ENCODE data around the gene MICU1.

Gene MICU1

DNA sequence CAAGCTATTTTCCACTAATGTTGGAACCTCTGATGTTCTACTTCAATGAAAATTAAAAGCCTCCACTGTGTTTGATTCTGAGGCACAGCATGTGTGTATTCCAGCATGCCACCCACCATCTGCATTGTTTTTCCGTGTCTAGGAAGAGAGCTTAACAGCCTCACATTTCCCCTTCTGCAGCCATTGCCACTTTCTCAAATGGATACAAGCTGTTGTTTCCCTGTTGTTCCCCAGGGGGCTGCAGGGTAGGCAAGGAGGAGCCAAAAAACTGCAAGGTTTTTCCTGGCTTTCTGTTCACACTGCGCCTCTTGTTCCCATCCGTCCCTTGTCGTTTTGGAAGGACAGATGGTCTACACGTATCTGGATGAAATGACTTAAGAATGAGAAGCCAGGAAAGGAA, 198.9 kb downstream of the MICU1 start:
- no peak overlapping the region for H3K4me3 ChIP-seq (replicated peaks in 1 of 2; ENCODE audit: low read depth in 2 of 2, low read length in 2 of 2)
- TF ChIP-seq, protein P1, sequence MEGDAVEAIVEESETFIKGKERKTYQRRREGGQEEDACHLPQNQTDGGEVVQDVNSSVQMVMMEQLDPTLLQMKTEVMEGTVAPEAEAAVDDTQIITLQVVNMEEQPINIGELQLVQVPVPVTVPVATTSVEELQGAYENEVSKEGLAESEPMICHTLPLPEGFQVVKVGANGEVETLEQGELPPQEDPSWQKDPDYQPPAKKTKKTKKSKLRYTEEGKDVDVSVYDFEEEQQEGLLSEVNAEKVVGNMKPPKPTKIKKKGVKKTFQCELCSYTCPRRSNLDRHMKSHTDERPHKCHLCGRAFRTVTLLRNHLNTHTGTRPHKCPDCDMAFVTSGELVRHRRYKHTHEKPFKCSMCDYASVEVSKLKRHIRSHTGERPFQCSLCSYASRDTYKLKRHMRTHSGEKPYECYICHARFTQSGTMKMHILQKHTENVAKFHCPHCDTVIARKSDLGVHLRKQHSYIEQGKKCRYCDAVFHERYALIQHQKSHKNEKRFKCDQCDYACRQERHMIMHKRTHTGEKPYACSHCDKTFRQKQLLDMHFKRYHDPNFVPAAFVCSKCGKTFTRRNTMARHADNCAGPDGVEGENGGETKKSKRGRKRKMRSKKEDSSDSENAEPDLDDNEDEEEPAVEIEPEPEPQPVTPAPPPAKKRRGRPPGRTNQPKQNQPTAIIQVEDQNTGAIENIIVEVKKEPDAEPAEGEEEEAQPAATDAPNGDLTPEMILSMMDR (IDR thresholded peaks at IDR 0.05; ENCODE audit: low read depth, low read length) = no peak
- DNase-seq (ENCODE audit: low read depth in 2 of 2) = peak in 1 of 2 donors; percentile 34

DNA sequence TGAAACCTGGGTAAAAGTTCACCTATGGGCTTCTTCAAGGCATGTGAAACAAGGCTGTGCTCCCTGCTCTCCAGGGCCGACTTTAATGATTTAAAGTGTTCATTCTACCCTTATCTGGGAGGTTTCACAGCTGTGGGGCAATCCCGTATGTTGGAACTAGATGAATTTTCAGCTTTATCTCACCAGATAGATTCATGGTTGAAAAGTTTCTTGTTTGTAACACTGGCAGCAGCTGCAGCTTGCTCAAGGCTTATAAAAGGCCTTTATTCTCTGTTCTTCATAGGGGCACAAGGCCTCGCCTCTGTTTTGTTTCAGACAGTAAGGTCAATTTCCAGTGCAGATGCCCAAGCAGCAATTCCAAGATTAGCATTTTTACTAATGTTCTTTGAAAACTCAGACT, 200.7 kb downstream of the MICU1 start:
- H3K4me3 ChIP-seq (replicated peaks in 1 of 2; ENCODE audit: low read depth in 2 of 2, low read length in 2 of 2) = no peak overlapping the region
- DNase-seq (ENCODE audit: low read depth in 2 of 2) = peak in 1 of 2 donors; percentile 62
- TF ChIP-seq, protein P1 (IDR thresholded peaks at IDR 0.05; ENCODE audit: low read depth, low read length) = no peak

DNA sequence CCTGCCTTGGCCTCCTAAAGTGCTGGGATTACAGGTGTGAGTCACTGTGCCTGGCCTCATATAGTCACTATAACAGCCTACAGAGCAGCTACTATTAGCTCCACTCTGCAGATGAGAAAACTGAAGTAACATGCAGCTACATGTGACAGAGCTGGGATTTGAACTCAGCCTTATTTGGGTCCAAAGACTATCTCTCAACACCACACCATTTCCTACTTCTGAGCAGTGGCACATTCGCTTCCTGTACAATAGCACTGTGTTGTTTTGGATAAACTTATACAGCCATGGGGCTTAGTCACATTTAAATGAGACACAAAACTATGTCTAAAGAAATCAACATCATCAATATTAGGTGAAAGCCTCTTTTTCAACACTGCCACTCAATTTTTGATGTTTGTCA, 201.3 kb downstream of the MICU1 start:
- DNase-seq (ENCODE audit: low read depth in 2 of 2) = peak in 1 of 2 donors; percentile 9
- H3K4me3 ChIP-seq (replicated peaks in 1 of 2; ENCODE audit: low read depth in 2 of 2, low read length in 2 of 2) = no peak overlapping the region
- TF ChIP-seq, protein P1 (IDR thresholded peaks at IDR 0.05; ENCODE audit: low read depth, low read length) = no peak

DNA sequence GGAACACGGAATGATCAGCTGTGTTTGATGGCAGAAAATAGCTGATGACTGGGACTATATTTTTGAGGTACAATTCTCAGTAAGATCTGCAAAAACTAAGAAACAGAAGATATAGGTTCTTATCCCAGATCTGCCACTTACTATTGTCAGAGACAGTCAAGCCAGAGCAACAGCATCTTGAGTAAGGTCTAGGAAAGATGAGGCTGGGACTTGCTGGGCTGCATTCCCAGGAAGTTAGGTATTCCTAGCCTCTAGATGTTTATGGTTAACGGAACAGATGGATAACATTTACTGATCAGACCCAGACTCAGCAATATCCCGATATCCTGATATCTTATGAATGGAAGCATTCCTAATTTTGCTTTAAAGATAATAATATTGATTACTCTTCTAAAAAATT, 202.5 kb downstream of the MICU1 start:
- no peak for DNase-seq (ENCODE audit: low read depth in 2 of 2)
- TF ChIP-seq, protein P1 (IDR thresholded peaks at IDR 0.05; ENCODE audit: low read depth, low read length) = no peak
- no peak overlapping the region for H3K4me3 ChIP-seq (replicated peaks in 1 of 2; ENCODE audit: low read depth in 2 of 2, low read length in 2 of 2)

DNA sequence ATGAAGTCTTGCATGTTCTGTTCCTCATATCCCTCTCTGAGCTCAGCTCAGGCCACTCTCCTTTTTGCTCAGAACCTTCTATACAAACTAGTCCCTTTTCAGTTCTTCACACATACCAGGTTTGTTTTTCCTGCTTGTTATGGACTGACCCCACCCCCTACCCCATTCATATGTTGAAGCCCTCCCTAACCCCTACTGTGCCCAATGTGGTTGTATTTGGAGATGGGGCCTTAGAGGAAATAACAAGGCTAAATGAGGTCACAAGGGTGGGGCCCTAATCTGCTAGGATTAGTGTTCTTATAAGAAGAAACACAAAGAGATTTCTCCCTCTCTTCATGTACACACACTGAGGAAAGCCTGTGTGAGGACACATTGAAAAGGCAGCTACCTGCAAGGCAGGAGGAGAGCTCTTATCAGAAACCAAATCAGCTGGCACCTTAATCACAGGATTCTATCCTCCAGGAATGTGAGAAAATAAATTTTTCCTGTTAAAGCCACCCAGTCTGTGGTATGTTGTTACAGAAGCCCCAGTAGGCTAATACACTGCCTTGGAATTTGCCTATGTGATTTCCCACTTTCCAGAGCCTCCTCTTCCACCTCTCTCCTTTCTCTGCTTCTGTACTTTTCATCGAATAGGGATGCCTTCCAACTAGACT, 203.9 kb downstream of the MICU1 start:
- H3K4me3 ChIP-seq (replicated peaks in 1 of 2; ENCODE audit: low read depth in 2 of 2, low read length in 2 of 2) = no peak overlapping the region
- DNase-seq (ENCODE audit: low read depth in 2 of 2) = no peak
- TF ChIP-seq, protein P1 (IDR thresholded peaks at IDR 0.05; ENCODE audit: low read depth, low read length) = no peak

DNA sequence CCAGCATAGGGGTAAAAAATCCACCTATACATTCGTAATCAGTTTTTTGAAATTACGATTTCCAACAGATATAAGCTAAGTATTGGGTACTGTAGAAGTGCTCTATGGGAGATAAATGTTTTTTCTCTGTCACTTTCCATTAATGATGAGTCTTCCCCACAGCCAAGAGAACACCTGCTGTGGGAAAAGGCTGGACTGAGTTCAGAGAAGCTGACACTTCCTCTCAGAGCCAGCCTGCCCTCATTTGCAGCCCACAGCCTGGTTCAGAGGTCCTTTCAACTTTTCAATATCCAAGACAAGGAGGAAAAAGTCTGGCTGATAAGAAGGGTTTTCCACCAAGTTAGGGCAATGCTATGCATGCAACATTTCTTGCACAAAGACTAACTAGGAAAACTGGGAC, 206.6 kb downstream of the MICU1 start:
- no peak overlapping the region for H3K4me3 ChIP-seq (replicated peaks in 1 of 2; ENCODE audit: low read depth in 2 of 2, low read length in 2 of 2)
- TF ChIP-seq, protein P1 (IDR thresholded peaks at IDR 0.05; ENCODE audit: low read depth, low read length) = no peak
- no peak for DNase-seq (ENCODE audit: low read depth in 2 of 2)

DNA sequence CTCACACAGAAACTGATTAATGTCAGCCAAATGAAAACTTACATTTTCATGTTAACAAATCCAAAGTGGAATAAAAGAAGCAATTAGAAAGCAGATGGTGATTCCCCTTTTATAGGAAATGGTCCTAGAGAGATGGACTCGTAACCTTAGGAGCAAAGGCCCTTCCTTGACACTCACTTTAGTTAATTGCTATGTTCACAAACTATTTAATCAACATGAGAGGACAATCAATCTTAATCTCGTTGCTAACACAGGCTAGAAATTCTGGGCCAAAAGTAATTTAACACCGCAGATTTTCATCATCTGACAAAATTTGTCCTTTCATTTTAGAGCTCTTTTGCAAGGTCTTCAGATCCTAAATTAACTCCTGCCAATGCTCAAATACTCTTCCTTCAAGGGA, 207.2 kb downstream of the MICU1 start:
- TF ChIP-seq, protein P1 (IDR thresholded peaks at IDR 0.05; ENCODE audit: low read depth, low read length) = no peak
- no peak overlapping the region for H3K4me3 ChIP-seq (replicated peaks in 1 of 2; ENCODE audit: low read depth in 2 of 2, low read length in 2 of 2)
- no peak for DNase-seq (ENCODE audit: low read depth in 2 of 2)
